ENCODE data around the gene ENAH. TPM values are rescaled to one million over a fixed set of nuclear protein-coding genes. Genes with fewer than 3 reads are reported as not detected.

Gene ENAH
- polyA plus RNA-seq, 1 of the 3 experiments (the other 2 are of a cell fraction), result 48.9 TPM

DNA sequence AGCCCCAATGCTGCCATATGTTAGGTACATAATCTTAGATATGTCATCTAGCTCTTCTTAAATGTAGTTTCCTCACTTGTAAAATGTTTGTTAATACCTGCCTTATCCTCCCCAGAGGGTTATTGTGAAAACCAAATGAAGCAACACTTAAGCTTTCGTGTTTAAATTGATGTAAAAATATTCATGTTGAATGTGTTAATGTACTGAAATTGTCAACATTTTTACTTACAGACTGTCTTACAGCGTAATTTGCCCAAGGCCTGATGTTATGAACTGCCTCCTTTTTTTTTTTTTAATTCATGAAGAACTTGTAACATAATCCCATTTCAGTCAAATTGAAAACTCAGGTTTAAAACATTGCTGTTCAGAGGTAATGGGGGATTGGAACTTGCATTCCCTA lies 25.6 kb upstream of the ENAH start:
- Histone ChIP-seq H3K9me3 (no peaks in the 10 kb centered on the region), H3K9me2 (no peaks in the 10 kb centered on the region), H3K4me3 (ENCODE audit: low read depth in 2 of 2, low read length in 1 of 2) (no peak overlapping the region), H3K27me3 (ENCODE audit: insufficient read depth) (no peaks in the 10 kb centered on the region), H3K79me2 (ENCODE audit: insufficient read depth) (no peaks in the 10 kb centered on the region), H3K9ac (no peak overlapping the region), H3K27ac (ENCODE audit: low read depth in 2 of 2, low read length in 1 of 2) (no peak overlapping the region), H3K4me2 (no peak overlapping the region), H3K36me3 (replicated peaks in 1 of 2; ENCODE audit: control insufficient read depth in 1 of 2, insufficient read depth in 2 of 2, low read length in 1 of 2) (no peaks in the 10 kb centered on the region), H2AFZ (ENCODE audit: low read depth) (no peak overlapping the region), H3K4me1 (ENCODE audit: control insufficient read depth in 1 of 2, insufficient read depth in 2 of 2, low read depth in 1 of 2, low read length in 1 of 2) (no peaks in the 10 kb centered on the region), H3F3A (replicated peaks; ENCODE audit: insufficient read depth) (no peaks in the 10 kb centered on the region), H4K20me1 (ENCODE audit: insufficient read depth) (no peaks in the 10 kb centered on the region)
- 94% methylated on average over 2 of the region's 2 CpGs for WGBS (ENCODE audit: low lambda C conversion rate)
- ChIA-PET CTCF (interaction anchor here (0.6 to 1.0 kb wide), 3 partner anchors 11 to 99 kb away, joined by 3 read pairs; no protein-coding TSS in a partner anchor), POLR2A (no interaction called here)
- DNase-seq, result no peak
- TF ChIP-seq TAF1 (IDR thresholded peaks at IDR 0.05; ENCODE audit: borderline replicate concordance, low read depth, low read length) (no peak), RAD21 (IDR thresholded peaks at IDR 0.05; ENCODE audit: low read length) (no peak), MEF2A (IDR thresholded peaks at IDR 0.05; ENCODE audit: borderline replicate concordance, low read depth) (no peak), YY1 (IDR thresholded peaks at IDR 0.05; ENCODE audit: low read depth) (no peak), POLR2AphosphoS5 (IDR thresholded peaks at IDR 0.05; ENCODE audit: low read depth, low read length) (no peak), FOXM1 (IDR thresholded peaks at IDR 0.05; ENCODE audit: low read depth) (no peak), NFIC (IDR thresholded peaks at IDR 0.05; ENCODE audit: borderline replicate concordance) (no peak), JUND (IDR thresholded peaks at IDR 0.05) (no peak), RXRA (IDR thresholded peaks at IDR 0.05; ENCODE audit: borderline replicate concordance, low read depth) (no peak), TCF12 (IDR thresholded peaks at IDR 0.05) (no peak), ELF1 (IDR thresholded peaks at IDR 0.05) (no peak), EZH2phosphoT487 (IDR thresholded peaks at IDR 0.05; ENCODE audit: borderline replicate concordance, low read depth) (no peak), GABPA (IDR thresholded peaks at IDR 0.05; ENCODE audit: low read depth) (no peak), GATA2 (CRISPR knock-in tag; IDR thresholded peaks at IDR 0.05) (no peak), NRF1 (IDR thresholded peaks at IDR 0.05; ENCODE audit: low read depth, low read length) (no peak), TEAD4 (IDR thresholded peaks at IDR 0.05; ENCODE audit: borderline replicate concordance, insufficient read depth) (no peak)
- TF ChIP-seq, protein P1, sequence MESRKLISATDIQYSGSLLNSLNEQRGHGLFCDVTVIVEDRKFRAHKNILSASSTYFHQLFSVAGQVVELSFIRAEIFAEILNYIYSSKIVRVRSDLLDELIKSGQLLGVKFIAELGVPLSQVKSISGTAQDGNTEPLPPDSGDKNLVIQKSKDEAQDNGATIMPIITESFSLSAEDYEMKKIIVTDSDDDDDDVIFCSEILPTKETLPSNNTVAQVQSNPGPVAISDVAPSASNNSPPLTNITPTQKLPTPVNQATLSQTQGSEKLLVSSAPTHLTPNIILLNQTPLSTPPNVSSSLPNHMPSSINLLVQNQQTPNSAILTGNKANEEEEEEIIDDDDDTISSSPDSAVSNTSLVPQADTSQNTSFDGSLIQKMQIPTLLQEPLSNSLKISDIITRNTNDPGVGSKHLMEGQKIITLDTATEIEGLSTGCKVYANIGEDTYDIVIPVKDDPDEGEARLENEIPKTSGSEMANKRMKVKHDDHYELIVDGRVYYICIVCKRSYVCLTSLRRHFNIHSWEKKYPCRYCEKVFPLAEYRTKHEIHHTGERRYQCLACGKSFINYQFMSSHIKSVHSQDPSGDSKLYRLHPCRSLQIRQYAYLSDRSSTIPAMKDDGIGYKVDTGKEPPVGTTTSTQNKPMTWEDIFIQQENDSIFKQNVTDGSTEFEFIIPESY (IDR thresholded peaks at IDR 0.05; ENCODE audit: borderline replicate concordance, low read depth), result no peak
- TF ChIP-seq, protein P2, sequence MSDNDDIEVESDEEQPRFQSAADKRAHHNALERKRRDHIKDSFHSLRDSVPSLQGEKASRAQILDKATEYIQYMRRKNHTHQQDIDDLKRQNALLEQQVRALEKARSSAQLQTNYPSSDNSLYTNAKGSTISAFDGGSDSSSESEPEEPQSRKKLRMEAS (IDR thresholded peaks at IDR 0.05; ENCODE audit: low read depth), result no peak
- TF ChIP-seq, protein P3, sequence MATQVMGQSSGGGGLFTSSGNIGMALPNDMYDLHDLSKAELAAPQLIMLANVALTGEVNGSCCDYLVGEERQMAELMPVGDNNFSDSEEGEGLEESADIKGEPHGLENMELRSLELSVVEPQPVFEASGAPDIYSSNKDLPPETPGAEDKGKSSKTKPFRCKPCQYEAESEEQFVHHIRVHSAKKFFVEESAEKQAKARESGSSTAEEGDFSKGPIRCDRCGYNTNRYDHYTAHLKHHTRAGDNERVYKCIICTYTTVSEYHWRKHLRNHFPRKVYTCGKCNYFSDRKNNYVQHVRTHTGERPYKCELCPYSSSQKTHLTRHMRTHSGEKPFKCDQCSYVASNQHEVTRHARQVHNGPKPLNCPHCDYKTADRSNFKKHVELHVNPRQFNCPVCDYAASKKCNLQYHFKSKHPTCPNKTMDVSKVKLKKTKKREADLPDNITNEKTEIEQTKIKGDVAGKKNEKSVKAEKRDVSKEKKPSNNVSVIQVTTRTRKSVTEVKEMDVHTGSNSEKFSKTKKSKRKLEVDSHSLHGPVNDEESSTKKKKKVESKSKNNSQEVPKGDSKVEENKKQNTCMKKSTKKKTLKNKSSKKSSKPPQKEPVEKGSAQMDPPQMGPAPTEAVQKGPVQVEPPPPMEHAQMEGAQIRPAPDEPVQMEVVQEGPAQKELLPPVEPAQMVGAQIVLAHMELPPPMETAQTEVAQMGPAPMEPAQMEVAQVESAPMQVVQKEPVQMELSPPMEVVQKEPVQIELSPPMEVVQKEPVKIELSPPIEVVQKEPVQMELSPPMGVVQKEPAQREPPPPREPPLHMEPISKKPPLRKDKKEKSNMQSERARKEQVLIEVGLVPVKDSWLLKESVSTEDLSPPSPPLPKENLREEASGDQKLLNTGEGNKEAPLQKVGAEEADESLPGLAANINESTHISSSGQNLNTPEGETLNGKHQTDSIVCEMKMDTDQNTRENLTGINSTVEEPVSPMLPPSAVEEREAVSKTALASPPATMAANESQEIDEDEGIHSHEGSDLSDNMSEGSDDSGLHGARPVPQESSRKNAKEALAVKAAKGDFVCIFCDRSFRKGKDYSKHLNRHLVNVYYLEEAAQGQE (IDR thresholded peaks at IDR 0.05; ENCODE audit: low read depth, low read length), result no peak
- TF ChIP-seq, protein P4, sequence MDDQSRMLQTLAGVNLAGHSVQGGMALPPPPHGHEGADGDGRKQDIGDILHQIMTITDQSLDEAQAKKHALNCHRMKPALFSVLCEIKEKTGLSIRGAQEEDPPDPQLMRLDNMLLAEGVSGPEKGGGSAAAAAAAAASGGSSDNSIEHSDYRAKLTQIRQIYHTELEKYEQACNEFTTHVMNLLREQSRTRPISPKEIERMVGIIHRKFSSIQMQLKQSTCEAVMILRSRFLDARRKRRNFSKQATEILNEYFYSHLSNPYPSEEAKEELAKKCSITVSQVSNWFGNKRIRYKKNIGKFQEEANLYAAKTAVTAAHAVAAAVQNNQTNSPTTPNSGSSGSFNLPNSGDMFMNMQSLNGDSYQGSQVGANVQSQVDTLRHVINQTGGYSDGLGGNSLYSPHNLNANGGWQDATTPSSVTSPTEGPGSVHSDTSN (IDR thresholded peaks at IDR 0.05), result no peak
